Hepatic stellate cell (primary cell): Measurements from ENCODE around the gene GNL3.
"Not testable (repeated sequence)": the region's sequence is repeated elsewhere in the genome, so short reads cannot be mapped to it uniquely, and the experiment has no call there.

ENCODE experiments used
- DNase-seq: peaks from one replicate; pipeline ENCODE4 v3.0.0; 2011; ENCODE audit warnings: low spot score

The GNL3 gene

DNA sequence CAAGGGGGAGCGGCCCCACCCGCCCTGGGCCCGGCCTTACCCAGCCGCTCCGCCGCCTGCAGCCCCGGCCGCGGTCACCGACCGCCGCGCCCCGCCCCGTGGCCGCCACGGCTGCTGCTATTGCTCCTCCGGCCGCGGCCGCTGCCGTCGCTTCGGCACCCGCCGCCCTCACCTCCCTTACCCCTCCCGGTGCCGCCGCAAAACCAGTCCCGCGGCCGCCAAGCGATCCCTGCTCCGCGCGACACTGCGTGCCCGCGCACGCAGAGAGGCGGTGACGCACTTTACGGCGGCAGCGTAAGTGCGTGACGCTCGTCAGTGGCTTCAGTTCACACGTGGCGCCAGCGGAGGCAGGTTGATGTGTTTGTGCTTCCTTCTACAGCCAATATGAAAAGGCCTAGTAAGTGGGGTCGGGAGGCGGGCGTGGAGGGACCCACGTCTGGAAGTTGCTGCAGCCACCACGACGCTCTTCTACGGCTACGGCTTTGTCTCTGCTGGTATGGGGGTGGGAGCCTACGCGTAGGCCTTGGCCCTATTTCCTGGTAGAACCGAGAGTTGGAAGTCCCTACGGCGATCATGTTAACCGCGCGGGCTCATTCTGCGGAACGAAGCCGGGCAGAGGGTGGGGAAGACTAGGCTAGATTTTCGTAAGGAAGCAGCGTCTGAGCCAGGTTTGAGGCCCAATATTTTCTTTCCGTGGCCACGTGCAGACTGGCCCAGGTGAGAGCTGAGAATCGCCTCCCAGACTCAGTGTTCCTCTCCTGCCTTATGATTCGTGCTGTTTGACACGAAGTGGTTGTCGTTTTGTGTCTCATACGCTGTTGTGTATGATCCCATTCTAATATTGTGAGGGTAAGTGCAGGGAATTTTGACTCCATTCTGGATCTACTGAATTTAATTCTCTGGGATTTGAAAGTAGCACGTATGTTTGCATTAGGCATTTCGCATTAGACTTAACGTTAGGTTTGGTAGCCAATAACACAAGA is at the start of gene GNL3, which contains the start of gene PBRM1:
Gene GNL3, plus strand, starts transcription at position 324 of the 983 bp plus-strand sequence. Its CDS starts 61 bp downstream, at position 385.
Gene PBRM1, minus strand, starts transcription at position 205 of the 983 bp plus-strand sequence.
- DNase-seq: peak; percentile 91

GRCh38 chr3:52636673-52637072 is 49.2 kb upstream of the GNL3 start:
- DNase-seq: no peak

GRCh38 chr3:52645549-52645948 is 40.3 kb upstream of the GNL3 start:
- DNase-seq: no peak

- DNase-seq: peak; percentile 36
Observed at GRCh38 chr3:52649461-52650210, 36.2 kb upstream of the GNL3 start.

GRCh38 chr3:52650439-52650838 is 35.4 kb upstream of the GNL3 start:
- DNase-seq: no peak

- DNase-seq: no peak
Observed at GRCh38 chr3:52651592-52651991, 34.2 kb upstream of the GNL3 start.

DNA sequence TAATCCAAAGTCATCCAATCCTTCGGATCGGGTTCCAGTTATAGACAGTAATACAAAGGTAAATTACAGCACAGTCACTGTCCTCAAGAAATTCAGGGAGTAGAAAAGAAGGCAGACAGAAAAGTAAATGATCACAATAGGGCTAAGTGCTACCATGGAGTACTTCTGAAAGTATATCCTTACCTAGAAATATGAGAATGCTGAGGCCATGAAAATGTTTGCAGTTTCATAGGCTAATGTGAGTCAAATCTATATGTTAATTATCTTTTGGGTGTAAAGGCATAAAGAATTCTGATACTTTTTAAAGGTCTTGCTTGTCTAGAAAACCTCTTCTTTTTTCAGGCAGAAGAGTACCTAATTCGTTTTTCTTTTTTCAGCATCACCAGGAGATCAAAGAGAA is 29.9 kb upstream of the GNL3 start:
- no peak for DNase-seq

- DNase-seq: no peak
Observed at GRCh38 chr3:52660046-52660445, 25.8 kb upstream of the GNL3 start.

GRCh38 chr3:52663098-52663497 is 22.7 kb upstream of the GNL3 start:
- no peak for DNase-seq

- DNase-seq: peak; percentile 81
Observed at GRCh38 chr3:52670621-52671521, 15.0 kb upstream of the GNL3 start.

DNA sequence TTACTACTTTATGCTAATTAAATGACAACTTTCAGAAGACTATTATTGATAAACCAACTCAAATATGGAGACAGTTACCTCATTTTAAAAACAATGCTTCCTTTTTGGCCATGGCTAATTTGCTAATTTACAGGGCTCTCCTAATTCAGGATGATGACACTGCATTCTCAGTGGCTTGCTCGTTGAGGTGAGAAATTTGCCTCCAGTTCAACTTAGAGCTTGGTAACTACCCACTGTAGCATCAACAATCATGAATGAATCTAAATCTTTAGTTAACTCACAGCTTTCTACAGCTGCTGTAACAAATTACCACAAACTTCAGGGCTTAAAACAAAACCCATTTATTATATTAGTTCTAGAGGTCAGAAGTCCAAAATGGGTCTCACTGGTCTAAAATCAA is 14.2 kb upstream of the GNL3 start:
- no peak for DNase-seq

- DNase-seq: not testable (repeated sequence)
Observed at GRCh38 chr3:52676201-52676600, 9.6 kb upstream of the GNL3 start.

- DNase-seq: no peak
Observed at GRCh38 chr3:52678265-52679198, 7.3 kb upstream of the GNL3 start.

GRCh38 chr3:52679199-52679538 is 6.7 kb upstream of the GNL3 start:
- DNase-seq: no peak

GRCh38 chr3:52679811-52680210 is 6.0 kb upstream of the GNL3 start:
- DNase-seq: no peak

GRCh38 chr3:52681596-52681995 is 4.2 kb upstream of the GNL3 start:
- no peak for DNase-seq

DNA sequence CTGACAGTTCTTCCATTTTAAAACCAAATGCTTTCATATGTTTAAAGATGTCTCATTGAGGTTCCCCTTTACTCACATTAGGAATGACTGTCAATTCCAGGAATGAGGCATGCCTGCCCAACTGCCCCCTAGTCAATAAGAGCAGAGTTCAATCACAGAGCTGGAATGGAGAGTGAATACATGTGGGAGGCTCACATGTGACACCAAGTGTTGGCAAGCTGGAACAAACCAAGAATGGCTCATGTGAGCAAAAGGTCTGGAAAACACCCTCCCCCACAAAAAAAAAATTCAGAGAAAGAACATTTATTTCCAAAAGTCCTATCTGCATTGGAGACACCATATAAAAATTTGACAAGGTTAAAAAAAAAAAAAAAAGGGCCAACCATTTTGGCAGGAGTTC is 3.8 kb upstream of the GNL3 start:
- DNase-seq: peak; percentile 71

DNA sequence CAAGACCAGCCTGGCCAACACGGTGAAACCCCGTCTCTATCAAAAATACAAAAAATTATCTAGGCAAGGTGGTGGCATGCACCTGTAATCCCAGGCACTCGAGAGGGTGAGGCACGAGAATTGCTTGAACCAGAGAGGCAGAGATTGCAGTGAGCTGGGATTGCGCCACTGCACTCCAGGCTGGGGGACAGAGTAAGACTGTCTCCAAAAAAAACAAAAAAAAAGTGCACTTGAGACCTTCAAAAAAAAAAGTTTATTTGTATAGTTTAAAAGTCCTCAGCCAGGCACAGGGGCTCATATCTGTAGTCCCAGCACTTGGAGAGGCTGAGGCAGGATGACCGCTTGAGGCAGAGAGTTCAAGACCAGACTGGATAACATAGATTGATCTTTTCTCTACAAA is 2.2 kb upstream of the GNL3 start:
- no peak for DNase-seq

- no peak for DNase-seq
Observed at GRCh38 chr3:52684184-52684583, 1.6 kb upstream of the GNL3 start.

DNA sequence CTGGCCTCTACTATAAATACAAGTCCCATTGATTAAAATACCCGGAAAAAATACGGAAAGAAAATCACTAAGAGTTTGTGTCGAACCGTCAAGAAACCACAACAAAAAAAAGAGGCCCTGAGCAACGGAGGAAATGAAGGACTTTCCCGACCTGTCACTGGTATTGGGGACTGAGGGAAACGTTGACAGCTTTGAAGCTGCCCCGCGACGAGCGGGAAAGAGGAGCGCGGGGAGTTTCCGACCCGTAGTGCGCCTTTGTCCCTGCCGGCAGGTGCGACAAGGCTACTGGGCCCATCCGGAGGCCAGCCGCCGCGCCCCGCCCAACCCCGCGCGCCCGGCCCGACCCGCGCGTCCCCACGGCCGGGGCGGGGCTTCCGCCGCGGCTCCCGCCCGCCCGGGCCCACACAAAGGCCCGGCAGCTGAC is 535 bp upstream of the GNL3 start:
- DNase-seq: peak; percentile 84

- no peak for DNase-seq
Observed at GRCh38 chr3:52688266-52688665, 2.4 kb downstream of the GNL3 start.
